Ramos (cell line): ENCODE results near the gene MSLN.

Experiments
- in situ Hi-C: fragments of 300-500 bp; cut with MboI; formaldehyde crosslinking; loops from one replicate; pipeline ENCODE4 v1.14.3; 2022; ENCODE audit warnings: low sequenced_read_pairs; ENCODE audit not compliant: unreplicated experiment

The MSLN gene

DNA sequence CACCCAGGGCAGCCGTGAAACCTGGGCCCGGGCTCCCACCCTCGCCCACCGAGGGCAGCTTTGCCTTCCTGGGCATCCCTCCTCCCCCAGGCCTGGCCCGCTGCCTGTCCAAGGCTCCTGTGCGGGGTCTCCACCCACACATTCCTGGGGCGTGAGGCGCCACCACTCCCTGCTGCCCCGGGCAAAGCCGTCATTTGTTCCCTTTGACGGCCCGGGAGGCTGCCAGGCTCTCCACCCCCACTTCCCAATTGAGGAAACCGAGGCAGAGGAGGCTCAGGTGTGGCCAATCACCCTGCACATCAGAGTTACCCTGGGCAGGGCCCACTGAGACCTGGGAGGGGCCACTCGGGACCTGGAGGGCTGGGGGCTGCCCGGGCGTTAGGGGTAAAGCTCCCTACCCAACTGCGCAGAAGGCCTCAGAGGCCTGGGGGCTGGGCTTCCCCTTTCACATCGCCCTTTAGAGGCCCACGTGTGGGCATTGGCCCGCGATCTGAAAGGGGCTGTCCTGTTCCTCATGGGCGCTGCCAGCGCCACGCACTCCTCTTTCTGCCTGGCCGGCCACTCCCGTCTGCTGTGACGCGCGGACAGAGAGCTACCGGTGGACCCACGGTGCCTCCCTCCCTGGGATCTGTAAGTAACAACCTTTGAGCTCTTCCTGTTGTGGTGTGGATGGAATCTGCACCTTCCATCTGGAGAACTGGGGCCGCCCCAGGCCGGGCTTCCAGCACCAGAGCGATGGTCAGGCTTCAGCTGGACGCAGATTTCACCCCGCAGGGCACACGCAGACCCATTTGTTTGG is at the start of gene MSLN:
Gene MSLN, plus strand, starts transcription at position 190 of the 799 bp plus-strand sequence. CDS start 1,947 bp downstream, outside the sequence.
- in situ Hi-C loops: no loop called here

GRCh38 chr16:711084-711483 is 49.5 kb upstream of the MSLN start:
- in situ Hi-C loops: loop anchor here (5.0 to 25.0 kb wide), 2 partner anchors 76 to 351 kb away; partner anchors contain the start of genes CHTF18, RPUSD1 and SSTR5

DNA sequence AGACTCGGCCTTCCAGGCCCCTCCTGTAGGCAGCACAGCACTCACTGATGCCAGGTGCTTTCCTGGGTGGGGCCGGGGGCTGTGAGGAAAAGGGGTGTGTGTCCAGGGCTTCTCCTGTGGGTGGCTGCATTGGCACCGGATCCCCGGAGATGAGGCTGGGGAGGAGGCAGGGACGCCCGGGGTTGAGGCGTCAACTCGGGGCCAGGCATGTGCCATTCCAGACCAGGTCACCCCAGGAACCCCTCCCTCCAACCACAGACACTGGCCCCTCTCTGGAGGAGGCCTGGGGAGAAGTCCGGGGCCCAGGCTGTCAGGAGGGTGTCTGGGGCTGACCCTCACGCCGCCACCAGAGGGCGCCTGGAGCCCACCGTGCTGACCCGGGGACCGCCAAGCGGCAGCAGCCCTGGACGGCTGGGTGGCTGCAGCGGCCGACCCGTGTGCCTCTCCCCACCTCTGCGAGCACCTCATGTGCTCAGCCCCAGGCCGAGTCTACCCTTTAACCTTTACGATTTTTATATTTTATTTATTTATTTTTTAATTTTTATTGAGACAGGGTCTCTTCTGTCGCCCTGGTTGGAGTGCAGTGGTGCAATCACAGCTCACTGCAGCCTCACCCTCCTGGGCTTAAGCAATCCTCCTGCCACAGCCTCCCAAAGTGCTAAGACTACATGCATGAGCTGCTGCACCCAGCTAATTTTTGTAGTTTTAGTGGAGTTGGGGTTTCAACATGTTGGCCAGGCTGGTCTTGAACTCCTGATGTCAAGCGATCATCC is 48.8 kb upstream of the MSLN start:
- in situ Hi-C loops: loop anchor here (5.0 to 25.0 kb wide), 2 partner anchors 76 to 351 kb away; partner anchors contain the start of genes CHTF18, RPUSD1 and SSTR5

- in situ Hi-C loops: loop anchor here (5.0 to 25.0 kb wide), 2 partner anchors 75 to 350 kb away; partner anchors contain the start of genes CHTF18, RPUSD1 and SSTR5
Measured at GRCh38 chr16:712740-713250, 47.7 kb upstream of the MSLN start.

GRCh38 chr16:714079-714478 is 46.5 kb upstream of the MSLN start:
- in situ Hi-C loops: loop anchor here (5.0 to 25.0 kb wide), 2 partner anchors 73 to 348 kb away; partner anchors contain the start of genes CHTF18, RPUSD1 and SSTR5

DNA sequence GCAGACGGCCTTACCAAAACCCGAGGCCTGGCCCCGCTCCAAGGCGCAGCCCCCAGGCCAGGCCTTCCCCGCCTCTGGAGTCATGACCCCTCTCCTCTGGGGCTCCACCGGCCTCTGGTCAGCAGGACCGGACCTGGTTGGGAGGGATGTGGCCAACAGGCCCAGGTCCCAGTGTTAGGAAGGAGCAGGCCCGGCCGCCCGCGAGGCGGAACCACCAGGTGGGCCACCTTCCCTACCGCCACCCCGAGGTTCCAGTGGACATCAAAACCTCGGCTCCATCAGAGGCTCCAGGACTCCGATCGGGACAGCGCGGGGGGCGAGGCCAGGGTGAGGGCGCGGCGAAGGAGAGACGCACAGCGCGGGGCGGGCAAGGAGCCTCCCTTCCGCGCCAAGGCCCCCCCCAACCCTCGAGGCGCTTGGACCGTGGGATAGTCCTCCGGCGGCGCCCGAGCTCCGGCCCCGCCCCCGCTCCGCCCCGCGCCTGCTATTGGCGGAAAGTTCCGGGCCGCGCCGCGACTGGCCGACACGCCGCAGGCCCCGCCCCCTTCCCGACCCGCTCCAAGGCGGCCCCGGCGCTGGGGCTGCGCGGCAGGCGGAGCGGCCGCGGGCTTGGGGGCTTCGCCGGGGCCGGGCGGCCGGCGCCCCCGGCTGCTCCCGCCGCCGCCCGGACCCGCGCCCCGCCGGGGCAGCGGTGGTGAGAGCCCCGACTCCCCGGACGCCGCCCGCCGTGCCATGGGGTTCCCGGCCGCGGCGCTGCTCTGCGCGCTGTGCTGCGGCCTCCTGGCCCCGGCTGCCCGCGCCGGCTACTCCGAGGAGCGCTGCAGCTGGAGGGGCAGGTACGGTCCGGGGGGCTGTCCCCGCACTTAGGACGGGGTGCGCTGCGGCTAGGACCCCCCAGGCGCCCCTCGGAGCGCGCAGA is 45.7 kb upstream of the MSLN start, which contains the start of gene METRN:
Gene METRN, plus strand, starts transcription at position 561 of the 919 bp plus-strand sequence. Its CDS starts 172 bp downstream, at position 733.
- in situ Hi-C loops: loop anchor here (5.0 to 25.0 kb wide), 2 partner anchors 72 to 347 kb away; partner anchors contain the start of genes CHTF18, RPUSD1 and SSTR5

DNA sequence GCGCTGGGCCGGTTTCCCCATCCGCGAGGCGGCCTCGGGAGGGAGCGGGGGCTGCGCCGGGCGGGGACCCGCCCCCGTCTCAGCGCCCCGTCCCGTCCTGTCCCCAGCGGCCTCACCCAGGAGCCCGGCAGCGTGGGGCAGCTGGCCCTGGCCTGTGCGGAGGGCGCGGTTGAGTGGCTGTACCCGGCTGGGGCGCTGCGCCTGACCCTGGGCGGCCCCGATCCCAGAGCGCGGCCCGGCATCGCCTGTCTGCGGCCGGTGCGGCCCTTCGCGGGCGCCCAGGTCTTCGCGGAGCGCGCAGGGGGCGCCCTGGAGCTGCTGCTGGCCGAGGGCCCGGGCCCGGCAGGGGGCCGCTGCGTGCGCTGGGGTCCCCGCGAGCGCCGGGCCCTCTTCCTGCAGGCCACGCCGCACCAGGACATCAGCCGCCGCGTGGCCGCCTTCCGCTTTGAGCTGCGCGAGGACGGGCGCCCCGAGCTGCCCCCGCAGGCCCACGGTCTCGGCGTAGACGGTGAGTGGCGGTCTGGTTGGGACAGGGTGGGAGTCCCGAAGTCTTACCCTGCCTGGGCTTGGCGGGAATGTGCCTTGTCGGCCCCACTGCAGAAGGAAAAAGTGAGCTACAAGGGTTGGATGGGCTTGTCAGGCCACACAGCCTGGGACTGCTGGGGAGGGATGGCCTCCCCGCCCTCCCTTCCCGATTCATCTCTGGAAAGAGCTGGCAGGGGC is 44.9 kb upstream of the MSLN start:
- in situ Hi-C loops: loop anchor here (25.0 kb wide), 1 partner anchor 347 kb away; the partner anchor contains the start of gene SSTR5

DNA sequence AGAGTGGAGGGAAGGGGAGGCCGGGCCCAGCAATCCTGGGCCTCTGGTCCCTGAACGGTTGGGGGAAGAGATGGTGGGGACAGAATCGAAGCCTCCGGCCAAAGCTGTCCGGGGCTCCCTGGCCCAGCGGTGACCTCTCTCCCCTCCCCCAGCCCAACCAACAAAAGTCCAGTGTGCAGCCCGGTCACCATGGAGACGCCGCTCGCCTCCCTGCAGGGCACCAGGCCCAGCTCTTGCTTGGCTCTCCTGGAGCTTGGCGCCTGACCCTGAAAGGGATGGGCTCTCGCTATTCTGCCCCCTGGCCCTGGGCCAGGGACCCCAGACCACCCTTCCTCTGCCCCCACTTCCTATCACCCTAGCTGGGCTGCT is 44.4 kb upstream of the MSLN start:
- in situ Hi-C loops: loop anchor here (25.0 kb wide), 1 partner anchor 346 kb away; the partner anchor contains the start of gene SSTR5

DNA sequence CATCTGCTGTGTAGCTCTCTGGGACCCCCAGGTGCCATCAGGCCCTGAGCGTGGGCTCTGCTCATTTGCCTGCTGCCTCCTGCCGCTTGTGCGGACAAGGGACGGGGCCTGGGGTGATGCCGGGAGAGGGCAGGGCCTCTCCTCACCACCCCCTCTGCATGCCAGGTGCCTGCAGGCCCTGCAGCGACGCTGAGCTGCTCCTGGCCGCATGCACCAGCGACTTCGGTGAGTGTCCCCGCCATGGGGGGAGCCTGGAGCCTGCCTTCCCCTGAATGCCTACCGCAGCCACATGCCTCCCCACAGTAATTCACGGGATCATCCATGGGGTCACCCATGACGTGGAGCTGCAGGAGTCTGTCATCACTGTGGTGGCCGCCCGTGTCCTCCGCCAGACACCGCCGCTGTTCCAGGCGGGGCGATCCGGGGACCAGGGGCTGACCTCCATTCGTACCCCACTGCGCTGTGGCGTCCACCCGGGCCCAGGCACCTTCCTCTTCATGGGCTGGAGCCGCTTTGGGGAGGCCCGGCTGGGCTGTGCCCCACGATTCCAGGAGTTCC is 43.7 kb upstream of the MSLN start:
- in situ Hi-C loops: loop anchor here (25.0 kb wide), 1 partner anchor 345 kb away; the partner anchor contains the start of gene SSTR5

DNA sequence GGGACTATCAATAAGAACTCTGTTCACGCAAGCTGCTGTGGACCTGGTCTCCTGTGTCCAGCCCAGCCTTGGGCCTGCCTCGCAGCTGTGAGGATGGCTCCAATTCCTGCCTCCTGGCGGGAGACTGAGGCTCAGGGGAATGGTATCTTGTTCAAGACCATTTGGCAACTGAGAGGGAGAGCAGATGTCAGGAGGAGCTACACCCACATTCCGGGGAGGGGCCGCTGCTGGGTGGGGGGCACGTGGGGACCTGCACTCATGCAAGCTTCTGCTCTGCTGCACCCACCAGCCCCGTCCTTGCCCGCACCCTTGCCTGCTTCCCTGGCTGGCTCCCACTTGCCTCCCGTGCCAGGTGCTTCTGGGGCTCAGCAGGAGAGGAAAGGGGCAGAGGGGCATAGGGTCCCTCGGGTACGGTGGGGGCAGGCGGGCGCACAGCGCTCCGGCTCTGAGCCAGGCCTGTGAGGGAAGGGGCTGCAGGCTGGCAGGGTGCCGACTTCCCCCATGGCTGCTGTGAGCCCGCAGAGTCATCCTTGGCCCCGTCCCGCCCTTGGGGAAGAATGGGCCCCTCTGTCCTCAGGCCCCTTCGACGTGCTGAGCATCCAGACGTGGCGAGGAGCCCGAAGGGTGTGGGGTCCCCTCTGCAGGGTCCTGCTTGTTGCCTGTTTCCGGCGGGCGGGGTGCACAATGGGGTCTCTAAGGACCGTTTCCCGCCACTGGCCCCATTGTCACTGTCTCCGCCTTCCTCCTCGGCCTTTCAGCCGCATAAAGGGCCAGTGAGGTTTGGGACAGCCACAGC is 42.9 kb upstream of the MSLN start:
- in situ Hi-C loops: loop anchor here (25.0 kb wide), 1 partner anchor 345 kb away; the partner anchor contains the start of gene SSTR5

DNA sequence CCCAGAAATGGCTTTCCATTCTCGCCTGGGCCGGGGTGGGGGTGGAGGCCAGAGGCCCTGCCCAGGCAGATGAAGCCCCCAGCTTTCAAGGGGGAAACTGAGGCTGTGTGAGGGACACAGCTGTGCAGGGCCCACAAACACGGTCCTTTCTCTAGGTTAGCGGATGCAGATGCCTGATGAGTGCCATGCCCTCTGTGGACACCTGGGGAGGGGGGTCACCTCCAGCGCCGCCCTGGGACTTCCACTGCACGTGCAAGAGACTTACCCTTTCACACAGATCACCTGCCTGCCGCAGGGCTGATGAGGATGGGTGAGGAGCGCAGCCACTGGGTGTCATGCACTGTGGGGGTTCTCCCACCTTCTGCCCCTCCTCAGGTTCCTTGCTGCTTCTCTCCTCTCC is 42.1 kb upstream of the MSLN start:
- in situ Hi-C loops: loop anchor here (25.0 kb wide), 1 partner anchor 344 kb away; the partner anchor contains the start of gene SSTR5

DNA sequence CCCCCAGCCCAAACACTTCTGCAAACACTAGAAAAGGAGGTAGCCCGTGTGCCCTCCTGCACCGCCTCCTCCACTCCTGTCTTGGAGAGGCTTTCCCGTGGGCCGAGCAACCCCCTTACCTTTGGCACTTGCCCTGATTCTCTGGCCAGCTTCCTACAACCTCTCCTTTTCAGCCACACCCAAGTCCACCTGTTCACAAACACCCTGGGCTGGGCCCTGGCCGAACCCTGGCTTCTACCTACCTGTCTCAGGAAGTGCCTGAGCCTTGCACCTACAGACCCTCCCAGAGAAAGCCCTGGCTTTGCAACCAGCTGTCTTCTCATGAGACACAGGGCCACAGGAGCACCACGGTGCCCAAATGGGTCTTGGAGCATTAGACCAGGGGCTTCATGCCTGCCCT is 41.6 kb upstream of the MSLN start:
- in situ Hi-C loops: loop anchor here (25.0 kb wide), 1 partner anchor 343 kb away; the partner anchor contains the start of gene SSTR5

GRCh38 chr16:719815-720446 is 40.6 kb upstream of the MSLN start:
- in situ Hi-C loops: loop anchor here (25.0 kb wide), 1 partner anchor 342 kb away; the partner anchor contains the start of gene SSTR5

GRCh38 chr16:720447-720989 is 40.0 kb upstream of the MSLN start:
- in situ Hi-C loops: loop anchor here (25.0 kb wide), 1 partner anchor 342 kb away; the partner anchor contains the start of gene SSTR5

DNA sequence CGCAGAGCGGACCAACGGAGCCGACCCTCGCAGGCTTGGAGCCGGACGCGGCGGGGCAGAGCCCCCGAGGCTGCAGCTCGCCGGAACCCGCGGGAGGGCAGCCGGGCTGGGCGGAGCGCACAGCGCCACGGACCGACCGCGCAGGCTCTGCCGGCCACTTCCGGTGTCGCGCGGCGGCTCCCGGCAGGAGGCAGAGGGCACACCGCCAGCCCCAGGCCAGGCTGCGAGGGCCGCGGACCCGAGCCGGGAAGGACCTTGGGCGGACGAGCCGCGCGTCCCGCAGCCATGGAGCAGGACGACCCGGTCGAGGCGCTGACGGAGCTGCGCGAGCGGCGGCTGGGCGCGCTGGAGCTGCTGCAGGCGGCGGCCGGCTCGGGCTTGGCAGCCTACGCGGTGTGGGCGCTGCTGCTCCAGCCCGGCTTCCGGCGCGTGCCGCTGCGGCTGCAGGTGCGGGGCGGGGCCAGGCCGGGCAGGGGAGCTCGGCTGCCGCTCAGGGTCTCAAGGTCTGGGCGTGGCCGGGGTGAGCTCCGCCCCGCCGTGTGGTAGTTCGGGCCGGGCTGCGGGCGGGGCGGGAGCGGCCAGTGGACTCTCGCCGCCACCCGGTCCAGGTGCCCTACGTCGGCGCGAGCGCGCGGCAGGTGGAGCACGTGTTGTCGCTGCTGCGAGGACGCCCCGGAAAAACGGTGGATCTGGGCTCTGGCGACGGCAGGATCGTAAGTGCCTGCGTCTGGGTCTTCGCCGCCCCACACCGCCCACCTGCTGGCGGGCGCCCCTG is 39.4 kb upstream of the MSLN start, which contains the start of gene ANTKMT:
Gene ANTKMT, plus strand, starts transcription at position 157 of the 775 bp plus-strand sequence. Its CDS starts 129 bp downstream, at position 286.
- in situ Hi-C loops: loop anchor here (25.0 kb wide), 1 partner anchor 341 kb away; the partner anchor contains the start of gene SSTR5
